Measurements from ENCODE around the gene FBXL4.

The FBXL4 gene

GRCh38 chr6:98947411-98948292, at the start of gene FBXL4:
Gene FBXL4 (minus strand): TSS chr6:98947946. CDS start chr6:98926988, 20,958 bp downstream.
- DNase-seq: peak; percentile 76 to 77

- no peak for DNase-seq
Observed at GRCh38 chr6:98995116-98995515, 47.4 kb upstream of the FBXL4 start.

- DNase-seq: no peak
Observed at GRCh38 chr6:98992535-98992934, 44.8 kb upstream of the FBXL4 start.

GRCh38 chr6:98986071-98986615, 38.4 kb upstream of the FBXL4 start:
- no peak for DNase-seq

- no peak for DNase-seq
Observed at GRCh38 chr6:98985391-98985790, 37.6 kb upstream of the FBXL4 start.

GRCh38 chr6:98984121-98984520, 36.4 kb upstream of the FBXL4 start:
- no peak for DNase-seq

- DNase-seq: no peak
Observed at GRCh38 chr6:98981473-98981872, 33.7 kb upstream of the FBXL4 start.

GRCh38 chr6:98980819-98981218, 33.1 kb upstream of the FBXL4 start:
- DNase-seq: no peak

- no peak for DNase-seq
Observed at GRCh38 chr6:98977671-98978292, 30.0 kb upstream of the FBXL4 start.

- no peak for DNase-seq
Observed at GRCh38 chr6:98976674-98977385, 29.1 kb upstream of the FBXL4 start.

GRCh38 chr6:98975421-98975820, 27.7 kb upstream of the FBXL4 start:
- DNase-seq: no peak

GRCh38 chr6:98974309-98974708, 26.6 kb upstream of the FBXL4 start:
- DNase-seq: no peak

GRCh38 chr6:98973571-98973970, 25.8 kb upstream of the FBXL4 start:
- DNase-seq: no peak

- DNase-seq: no peak
Observed at GRCh38 chr6:98971303-98971702, 23.6 kb upstream of the FBXL4 start.

GRCh38 chr6:98970469-98970868, 22.7 kb upstream of the FBXL4 start:
- DNase-seq: no peak

GRCh38 chr6:98967616-98968015, 19.9 kb upstream of the FBXL4 start:
- DNase-seq: no peak

GRCh38 chr6:98959631-98960030, 11.9 kb upstream of the FBXL4 start:
- DNase-seq: no peak

GRCh38 chr6:98958776-98959175, 11.0 kb upstream of the FBXL4 start:
- DNase-seq: no peak

- DNase-seq: no peak
Observed at GRCh38 chr6:98957450-98957849, 9.7 kb upstream of the FBXL4 start.

GRCh38 chr6:98949589-98949988, 1.8 kb upstream of the FBXL4 start:
- no peak for DNase-seq

GRCh38 chr6:98946879-98947410, 801 bp downstream of the FBXL4 start:
- DNase-seq: peak; percentile 16 to 40

- no peak for DNase-seq
Observed at GRCh38 chr6:98946266-98946878, 1.4 kb downstream of the FBXL4 start.
